Stimulated activated CD8-positive, alpha-beta memory T cell treated with anti-CD3 and anti-CD28 coated beads, Interleukin-12 subunit alpha, Interleukin-12 subunit beta, amount 100 ng/mL, for 4 hours (primary cell): ENCODE data around the gene FNBP1L.
"Not testable (repeated sequence)": the region's sequence is repeated elsewhere in the genome, so short reads cannot be mapped to it uniquely, and the experiment has no call there.

ENCODE experiments used
- DNase-seq: peaks from one replicate; pipeline ENCODE4 v3.0.0-alpha.2; 2020; ENCODE audit warnings: low read depth

Gene FNBP1L

DNA sequence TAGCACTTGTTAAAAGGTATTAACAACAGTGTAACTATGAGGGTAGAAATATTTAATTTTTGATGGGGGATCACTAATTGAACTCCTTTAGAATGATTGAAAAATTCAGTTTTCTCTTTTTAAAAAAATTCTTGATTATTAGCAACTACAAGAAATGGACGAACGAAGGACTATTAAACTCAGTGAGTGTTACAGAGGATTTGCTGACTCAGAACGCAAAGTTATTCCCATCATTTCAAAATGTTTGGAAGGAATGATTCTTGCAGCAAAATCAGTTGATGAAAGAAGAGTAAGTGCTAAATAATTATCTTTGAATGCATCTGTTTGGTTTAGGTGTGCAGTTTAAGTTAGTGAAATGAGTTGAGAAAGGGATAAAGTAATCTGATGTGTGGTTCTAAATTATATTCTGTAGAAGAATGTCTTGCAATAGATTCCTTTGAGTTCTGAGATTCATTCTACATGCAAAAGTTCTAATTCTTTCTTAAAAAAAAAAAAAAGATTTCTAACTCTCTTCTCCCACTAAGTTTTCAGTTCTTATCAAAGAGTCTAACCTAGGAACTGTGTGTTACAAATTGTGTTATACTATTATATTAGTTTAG, 85.0 kb downstream of the FNBP1L start:
- DNase-seq, result no peak

DNA sequence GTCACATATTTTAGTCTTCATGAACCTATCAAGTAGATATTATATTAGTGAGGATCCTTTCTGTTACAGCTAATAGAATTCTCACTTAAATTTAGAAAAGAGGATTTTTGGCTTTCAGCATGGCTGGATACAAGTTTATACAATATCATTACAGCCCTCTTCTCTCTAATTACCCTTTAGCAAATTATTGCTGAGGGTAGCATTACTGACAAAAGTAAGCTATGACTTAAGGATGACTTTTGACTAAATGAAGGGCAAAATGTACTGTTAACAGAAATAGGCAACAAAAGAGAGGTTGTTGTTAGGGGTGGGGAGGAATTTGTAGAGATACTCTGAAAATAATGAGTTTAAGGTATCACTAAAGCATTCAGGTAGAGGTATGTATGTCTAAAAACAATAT, 85.8 kb downstream of the FNBP1L start:
- no peak for DNase-seq

- no peak for DNase-seq
Observed at GRCh38 chr1:93537396-93537795, 89.5 kb downstream of the FNBP1L start.

GRCh38 chr1:93537924-93538323, 90.0 kb downstream of the FNBP1L start:
- DNase-seq, result no peak

- DNase-seq, result no peak
Observed at GRCh38 chr1:93541045-93541444, 93.1 kb downstream of the FNBP1L start.

- DNase-seq, result no peak
Observed at GRCh38 chr1:93542398-93542797, 94.5 kb downstream of the FNBP1L start.

DNA sequence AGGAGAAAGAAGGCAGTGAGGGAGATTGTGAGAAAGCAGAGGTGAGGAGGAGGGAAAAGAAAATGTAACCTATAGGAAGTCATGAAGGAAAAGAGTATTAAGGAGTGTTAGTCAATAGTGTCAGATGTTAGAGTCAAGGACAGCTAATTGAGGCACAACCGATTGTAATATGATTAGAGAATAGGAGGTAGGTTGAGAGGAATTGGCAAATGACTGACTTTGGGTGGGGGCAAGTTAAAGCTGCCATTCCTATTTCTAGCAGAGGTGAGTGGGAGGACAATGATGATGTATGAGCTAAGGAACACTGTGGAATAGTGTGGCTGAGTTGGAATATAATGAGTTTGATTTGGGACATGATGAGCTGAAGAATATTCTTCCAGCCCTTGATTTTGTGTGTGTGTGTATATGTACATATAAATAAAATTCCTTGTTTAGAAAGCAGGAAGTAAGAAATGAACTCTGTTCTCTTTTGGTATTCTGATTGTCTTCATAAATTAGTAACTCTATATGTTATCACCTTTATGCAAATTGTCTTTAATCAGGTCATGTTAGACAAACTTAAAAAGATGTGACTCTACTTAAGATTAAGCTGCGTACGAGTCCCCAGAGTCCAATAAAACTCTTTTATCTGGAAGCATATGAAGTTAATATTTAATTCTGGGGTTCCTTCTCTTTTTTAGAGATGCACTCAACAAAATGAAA, 98.4 kb downstream of the FNBP1L start:
- DNase-seq, result no peak

DNA sequence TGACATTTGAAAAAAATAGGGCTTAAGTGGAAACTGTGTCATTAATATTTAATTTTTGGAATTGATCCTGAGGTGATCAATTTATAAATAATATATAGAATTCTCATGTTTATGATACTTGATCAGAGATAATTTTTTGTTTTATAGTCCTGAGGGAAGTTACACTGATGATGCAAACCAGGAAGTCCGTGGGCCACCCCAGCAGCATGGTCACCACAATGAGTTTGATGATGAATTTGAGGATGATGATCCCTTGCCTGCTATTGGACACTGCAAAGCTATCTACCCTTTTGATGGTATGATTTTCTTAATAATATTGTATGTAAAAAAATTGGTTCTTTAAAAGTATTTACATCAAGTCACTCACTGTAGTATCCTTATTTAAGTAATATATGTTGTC, 101.2 kb downstream of the FNBP1L start:
- DNase-seq, result no peak

DNA sequence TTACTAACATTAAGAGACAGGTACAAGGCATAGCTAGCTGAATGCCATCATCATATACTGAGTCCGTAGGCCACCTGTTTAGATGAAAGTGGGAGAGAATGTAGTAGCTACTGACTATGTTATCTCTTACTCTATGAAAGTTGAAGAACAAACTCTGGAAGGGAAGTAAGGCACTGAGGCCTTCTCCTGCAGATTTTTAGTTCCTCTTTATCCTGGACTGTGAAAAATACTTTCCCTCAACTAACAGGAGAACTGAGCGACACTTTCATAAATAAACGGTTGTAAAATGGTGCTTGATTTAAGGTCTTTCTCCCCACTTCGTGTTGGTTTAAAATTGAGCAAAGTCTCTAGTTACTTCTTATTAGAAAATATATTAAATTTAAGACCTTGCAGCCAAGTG, 101.9 kb downstream of the FNBP1L start:
- no peak for DNase-seq

DNA sequence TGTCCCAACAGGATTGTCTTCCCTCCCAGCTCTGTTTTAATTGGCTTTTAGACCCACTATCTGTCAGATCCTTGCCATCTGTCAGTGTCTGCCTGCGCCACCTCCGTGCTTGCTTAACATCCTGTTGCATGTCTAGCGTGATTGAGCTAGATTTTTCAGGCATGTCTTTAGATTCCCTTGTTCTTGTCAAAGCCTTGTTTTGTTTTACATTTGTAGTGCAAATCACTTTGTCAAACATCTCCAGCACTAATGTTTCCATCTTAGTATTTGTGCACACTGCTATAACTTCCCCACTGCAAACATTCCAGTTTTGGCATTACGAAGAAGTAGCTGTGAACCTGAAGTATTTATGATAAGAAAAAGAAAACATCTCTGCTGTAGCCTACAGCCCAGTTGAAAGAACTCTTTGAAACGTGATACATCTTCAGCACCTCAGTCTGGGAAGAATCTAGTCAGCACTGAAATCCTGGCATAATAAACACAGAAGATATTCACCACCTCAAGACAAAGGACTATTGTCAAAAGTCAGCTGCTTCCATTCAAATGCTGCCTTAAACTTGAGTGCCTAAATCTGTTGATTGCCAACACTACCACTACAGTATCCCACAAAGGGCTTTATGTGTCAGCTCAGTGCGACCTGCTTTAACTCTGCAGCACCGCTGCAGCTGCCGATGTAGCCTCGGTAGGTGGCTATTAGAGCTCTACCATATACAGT, 105.0 kb downstream of the FNBP1L start:
- no peak for DNase-seq

DNA sequence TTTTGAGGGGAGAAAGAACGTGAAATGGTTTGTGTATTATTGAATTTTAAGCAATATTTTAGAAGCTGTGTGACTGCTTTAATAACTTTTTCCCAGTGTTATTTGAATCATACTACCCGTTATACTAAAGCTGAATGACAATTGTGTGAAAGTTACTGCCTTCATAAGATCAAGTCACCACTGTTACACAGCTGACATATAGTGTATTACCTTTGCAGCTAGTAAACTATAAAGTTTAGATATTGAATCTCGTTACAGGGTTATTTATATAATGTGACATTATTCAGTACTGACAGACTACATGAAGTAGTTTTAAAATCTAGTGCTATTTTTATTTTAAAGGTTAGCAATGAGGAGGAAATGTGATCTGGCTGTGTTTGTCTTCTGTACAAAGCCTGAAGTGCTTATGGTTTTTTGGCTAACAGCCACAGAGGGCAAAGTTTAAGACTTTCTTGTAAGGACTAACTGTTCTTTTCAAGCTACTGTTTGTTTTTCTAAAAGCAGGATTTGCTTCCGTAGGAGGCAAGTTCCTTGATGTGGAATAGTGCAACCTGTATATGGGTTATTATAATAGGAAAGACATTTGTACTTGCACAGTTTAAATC, 106.1 kb downstream of the FNBP1L start:
- DNase-seq, result not testable (repeated sequence)

- DNase-seq, result no peak
Observed at GRCh38 chr1:93554883-93555872, 107.3 kb downstream of the FNBP1L start.

GRCh38 chr1:93556291-93556690, 108.4 kb downstream of the FNBP1L start:
- no peak for DNase-seq

GRCh38 chr1:93559045-93559444, 111.1 kb downstream of the FNBP1L start:
- no peak for DNase-seq

DNA sequence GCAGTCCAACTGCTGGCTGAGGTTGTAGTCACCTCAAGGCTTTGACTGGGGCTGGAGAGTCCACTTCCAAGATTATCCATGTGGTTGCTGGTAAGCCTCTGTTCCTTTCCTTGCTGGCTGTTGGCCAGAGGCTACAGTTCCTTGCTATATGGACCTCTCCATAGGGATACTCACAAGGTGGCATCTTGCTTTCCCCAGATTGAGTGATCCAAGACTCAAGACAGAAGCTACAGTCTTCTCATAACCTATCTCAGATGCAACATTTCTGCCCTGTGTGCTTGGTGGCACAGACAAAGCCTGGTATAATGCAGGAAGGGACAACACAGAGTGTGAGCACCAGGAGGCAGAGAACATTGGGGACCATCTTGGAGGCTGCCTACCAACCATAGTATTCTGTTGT, 111.8 kb downstream of the FNBP1L start:
- DNase-seq, result no peak

- DNase-seq, result no peak
Observed at GRCh38 chr1:93565496-93566206, 117.7 kb downstream of the FNBP1L start.

GRCh38 chr1:93566227-93566626, 118.3 kb downstream of the FNBP1L start:
- no peak for DNase-seq

DNA sequence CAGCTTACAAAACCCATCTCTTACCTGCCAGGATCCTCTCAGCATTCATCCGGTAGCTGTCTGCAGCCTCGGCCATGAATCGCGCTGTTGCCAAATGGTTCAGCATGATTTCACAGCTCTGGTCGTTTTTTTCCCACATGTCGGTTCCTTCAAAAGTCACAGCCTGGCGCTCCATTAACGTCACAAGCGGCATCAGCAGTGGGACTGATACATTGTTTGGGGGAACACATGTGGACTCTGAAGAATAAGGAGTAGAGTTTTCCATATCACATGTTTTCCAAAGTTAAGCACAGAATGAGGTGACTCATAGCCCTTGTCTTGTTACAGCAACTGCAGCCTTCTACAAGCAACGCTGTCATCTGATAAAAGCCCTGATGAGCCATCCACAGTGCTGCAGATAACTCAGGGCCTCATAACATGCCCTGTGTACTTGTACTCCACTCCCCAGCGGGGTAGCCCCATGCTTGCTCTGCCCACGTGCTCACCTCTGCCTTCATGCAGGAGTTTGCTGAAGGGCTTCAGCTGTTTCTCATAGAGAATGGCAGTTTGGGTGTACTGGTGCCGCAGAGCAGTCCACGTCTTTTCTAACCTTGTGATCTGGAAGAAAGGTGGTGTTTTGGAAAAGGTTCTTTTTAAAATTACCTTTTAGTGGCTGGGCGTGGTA, 119.5 kb downstream of the FNBP1L start:
- no peak for DNase-seq

- no peak for DNase-seq
Observed at GRCh38 chr1:93569489-93569888, 121.6 kb downstream of the FNBP1L start.

- DNase-seq, result no peak
Observed at GRCh38 chr1:93571623-93572310, 123.8 kb downstream of the FNBP1L start.
